Body of pancreas (tissue), 4 donors: ENCODE results near the gene PRCP.

Experiments used
- CTCF ChIP-seq, 7 experiments: fragments of 450-650 bp in 4 of 7; fragments of 200-600 bp in 3 of 7; sonication (generic) in 3 of 7; IDR thresholded peaks; one replicate each; pipeline ENCODE4 v1.5.1; 2016 to 2019; ENCODE audit warnings: antibody characterized with exemption in 7 of 7
- POLR2A ChIP-seq, 3 donors: fragments of 450-650 bp; IDR thresholded peaks; one replicate each; pipeline ENCODE4 v1.6.1; 2016; ENCODE audit warnings: antibody characterized with exemption in 3 of 3, mild to moderate bottlenecking in 2 of 3

DNA sequence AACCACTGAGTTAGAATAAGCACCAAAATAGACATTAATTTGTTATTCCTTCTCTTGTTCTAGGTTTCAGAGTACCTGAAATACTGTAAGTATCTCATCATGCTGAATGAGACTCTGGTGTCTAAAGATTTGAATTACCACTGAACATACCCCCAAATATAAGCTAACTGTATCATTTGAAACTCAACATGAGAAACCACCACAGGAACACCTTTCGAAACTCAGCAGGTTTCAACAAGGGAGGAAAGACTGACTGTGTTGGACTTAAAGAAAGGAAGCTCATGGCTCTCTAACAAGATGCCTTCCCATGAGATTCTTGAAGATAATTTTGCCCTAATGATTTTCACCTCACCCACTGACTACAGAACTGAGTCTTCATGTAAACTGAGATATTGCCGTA lies 37.0 kb downstream of the PRCP start:
- TF ChIP-seq CTCF (IDR thresholded peaks at IDR 0.05) (no peak), POLR2A (IDR thresholded peaks at IDR 0.05) (no peak)
